Calu3 (cell line): Measurements from ENCODE around the gene TM4SF18. TPM values are rescaled to one million over a fixed set of nuclear protein-coding genes. Genes with fewer than 3 reads are reported as not detected.

Source experiments
- BruUV-seq: library from RNA; stranded (reverse); fragments of 400-500 nt; replicated peaks from 2 replicates; lab custom pipeline; 2021; lab: Mats Ljungman, UMichigan
- CTCF ChIA-PET: fragments of 300-600 bp; sonication (Branson Sonifier 250); formaldehyde crosslinking; loops from one replicate; lab custom pipeline; 2022; ENCODE audit warnings: antibody characterized with exemption; lab: Charles Lee
- DNase-seq: peaks from one replicate; pipeline ENCODE4 v3.0.0; 2022
- H3K27ac Mint-ChIP-seq: one replicate; pipeline ENCODE4 v1.8.0; 2022; ENCODE audit warnings: mixed read lengths; ENCODE audit not compliant: unreplicated experiment
- H3K27me3 Mint-ChIP-seq: one replicate; pipeline ENCODE4 v1.8.0; 2022; ENCODE audit warnings: mixed read lengths; ENCODE audit not compliant: unreplicated experiment
- H3K36me3 Mint-ChIP-seq: one replicate; pipeline ENCODE4 v1.8.0; 2022; ENCODE audit warnings: mild to moderate bottlenecking, moderate library complexity, mixed read lengths; ENCODE audit not compliant: insufficient read depth, unreplicated experiment
- H3K4me1 Mint-ChIP-seq: one replicate; pipeline ENCODE4 v1.8.0; 2022; ENCODE audit warnings: mild to moderate bottlenecking, low read depth, mixed read lengths; ENCODE audit not compliant: unreplicated experiment
- H3K4me3 Mint-ChIP-seq: one replicate; pipeline ENCODE4 v1.8.0; 2022; ENCODE audit warnings: mild to moderate bottlenecking, low read depth, moderate library complexity, mixed read lengths; ENCODE audit not compliant: unreplicated experiment
- H3K9me3 Mint-ChIP-seq: one replicate; pipeline ENCODE4 v1.8.0; 2022; ENCODE audit warnings: low read depth, mixed read lengths; ENCODE audit not compliant: unreplicated experiment
- CTCF ChIP-seq: fragments of 200-600 bp; IDR thresholded peaks from one replicate; pipeline ENCODE4 v1.8.0; 2022; ENCODE audit warnings: antibody characterized with exemption; ENCODE audit not compliant: unreplicated experiment
- intact Hi-C: fragments of 100-400 bp; cut with micrococcal nuclease; formaldehyde crosslinking; loops from one replicate; pipeline ENCODE4 v1.10.0; 2022; ENCODE audit not compliant: unreplicated experiment
- total RNA-seq: library from RNA; stranded (reverse); gene quantifications from 2 replicates; pipeline ENCODE4 v1.2.3, GENCODE V29; 2022

TM4SF18 gene
- total RNA-seq, 1 experiment from 2014 or later, result 0.21 TPM

- H3K4me1 Mint-ChIP-seq, result peaks cover 39% of the 10 kb centered on the region
- CTCF ChIA-PET, result interaction anchor here (1.3 to 2.0 kb wide), 5 partner anchors 15 to 211 kb away, joined by 3 to 8 read pairs (median 7); no protein-coding TSS in a partner anchor
- no peak overlapping the region for H3K4me3 Mint-ChIP-seq
- intact Hi-C loops, result no loop called here
- DNase-seq, result no peak
- no peak overlapping the region for H3K27ac Mint-ChIP-seq
- H3K36me3 Mint-ChIP-seq, result no peaks in the 10 kb centered on the region
- no TSS peak for BruUV-seq
- TF ChIP-seq CTCF, result no peak
- H3K27me3 Mint-ChIP-seq, result no peaks in the 10 kb centered on the region
- no peaks in the 10 kb centered on the region for H3K9me3 Mint-ChIP-seq
Measured at GRCh38 chr3:149331396-149331795, 2.0 kb downstream of the TM4SF18 start.

GRCh38 chr3:149330609-149331331 is 2.7 kb downstream of the TM4SF18 start:
- peak; percentile 43 for DNase-seq
- H3K27ac Mint-ChIP-seq, result peak overlapping the region; percentile 14
- H3K27me3 Mint-ChIP-seq, result no peaks in the 10 kb centered on the region
- CTCF ChIA-PET, result interaction anchor here (0.7 to 2.0 kb wide), 8 partner anchors 13 to 328 kb away, joined by 3 to 8 read pairs (median 4); no protein-coding TSS in a partner anchor
- TF ChIP-seq CTCF, result no peak
- no peaks in the 10 kb centered on the region for H3K36me3 Mint-ChIP-seq
- H3K9me3 Mint-ChIP-seq, result no peaks in the 10 kb centered on the region
- H3K4me1 Mint-ChIP-seq, result peaks cover 39% of the 10 kb centered on the region
- no peak overlapping the region for H3K4me3 Mint-ChIP-seq
- intact Hi-C loops, result no loop called here
- no TSS peak for BruUV-seq

GRCh38 chr3:149327156-149327555 is 6.3 kb downstream of the TM4SF18 start:
- intact Hi-C loops, result no loop called here
- no peak overlapping the region for H3K27ac Mint-ChIP-seq
- no TSS peak for BruUV-seq
- no peaks in the 10 kb centered on the region for H3K36me3 Mint-ChIP-seq
- DNase-seq, result no peak
- no peak overlapping the region for H3K4me3 Mint-ChIP-seq
- H3K9me3 Mint-ChIP-seq, result peaks cover 4% of the 10 kb centered on the region
- H3K4me1 Mint-ChIP-seq, result peaks cover 29% of the 10 kb centered on the region
- CTCF ChIA-PET, result interaction anchor here (0.9 to 1.2 kb wide), 3 partner anchors 11 to 47 kb away, joined by 3 read pairs; no protein-coding TSS in a partner anchor
- H3K27me3 Mint-ChIP-seq, result no peaks in the 10 kb centered on the region
- TF ChIP-seq CTCF, result no peak

GRCh38 chr3:149325581-149325980 is 7.9 kb downstream of the TM4SF18 start:
- no peak for TF ChIP-seq CTCF
- intact Hi-C loops, result no loop called here
- H3K36me3 Mint-ChIP-seq, result no peaks in the 10 kb centered on the region
- DNase-seq, result no peak
- CTCF ChIA-PET, result interaction anchor here (0.6 kb wide), 1 partner anchor 16 kb away, joined by 3 read pairs; no protein-coding TSS in a partner anchor
- H3K27ac Mint-ChIP-seq, result no peak overlapping the region
- no TSS peak for BruUV-seq
- H3K9me3 Mint-ChIP-seq, result peaks cover 4% of the 10 kb centered on the region
- H3K27me3 Mint-ChIP-seq, result no peaks in the 10 kb centered on the region
- H3K4me3 Mint-ChIP-seq, result no peak overlapping the region
- H3K4me1 Mint-ChIP-seq, result peaks cover 26% of the 10 kb centered on the region
